HCT116 (cell line): ENCODE data around the gene HPCAL1. TPM values are rescaled to one million over a fixed set of nuclear protein-coding genes. Genes with fewer than 3 reads are reported as not detected.

Experiments used
- ATAC-seq: fragments of 200-7000 bp; cut with Tn5 transposase; 2 replicates; pipeline ENCODE4 v1.9.1; 2020; ENCODE audit warnings: mild to moderate bottlenecking, moderate library complexity
- BruUV-seq: library from RNA; stranded (reverse); fragments of 400-500 nt; replicated peaks from 2 replicates; lab custom pipeline; 2021; lab: Mats Ljungman, UMichigan
- CTCF ChIA-PET: fragments of 300-600 bp; sonication (Branson Sonifier 250); formaldehyde crosslinking; loops from one replicate; lab custom pipeline; 2021; ENCODE audit warnings: antibody characterized with exemption; lab: Charles Lee
- POLR2A ChIA-PET: fragments of 300-600, 350-600 bp; sonication (Branson Sonifier 250); formaldehyde crosslinking; loops from one replicate; lab custom pipeline; 2021; ENCODE audit warnings: antibody characterized with exemption; lab: Charles Lee
- RAD21 ChIA-PET, 2 experiments: fragments of 300-600 bp; sonication (Branson Sonifier 250); formaldehyde crosslinking; loops; one replicate each; lab custom pipeline; 2023; ENCODE audit warnings: low total read pairs in 2 of 2; ENCODE audit not compliant: uncharacterized antibody in 2 of 2, unreplicated experiment in 2 of 2, low non-redundant PET in 1 of 2; lab: Charles Lee
- DNase-seq: peaks from one replicate; pipeline ENCODE4 v3.0.0-alpha.2; 2010; ENCODE audit warnings: low read depth, low spot score
- H2AFZ ChIP-seq: fragments of 200-600 bp; shearing (Covaris generic), sonication (generic); 2 replicates; pipeline ENCODE4 v1.6.1; 2017; ENCODE audit warnings: low read depth, mixed run types, mixed read lengths, antibody characterized with exemption, low read length; ENCODE audit not compliant: poor library complexity, severe bottlenecking
- H3K27ac ChIP-seq: 2 replicates; pipeline ENCODE4 v1.5.1; 2012; ENCODE audit warnings: low read depth, low read length
- H3K27me3 ChIP-seq: fragments of 200-600 bp; sonication (generic); 2 replicates; pipeline ENCODE4 v1.6.1; 2016; ENCODE audit warnings: mixed run types, low read length, mixed read lengths; ENCODE audit not compliant: insufficient read depth
- H3K36me3 ChIP-seq, 2 experiments: fragments of 200-500 bp in 1 of 2; fragments of 200-600 bp in 1 of 2; sonication (Bioruptor generic) in 1 of 2; sonication (generic) in 1 of 2; 2 replicates each; pipeline versions ENCODE4 v1.5.1 to v1.6.1; 2014 to 2016; ENCODE audit warnings: low read length in 2 of 2, inconsistent platforms in 1 of 2, mixed read lengths in 1 of 2, mixed run types in 1 of 2; ENCODE audit not compliant: insufficient read depth in 2 of 2, control insufficient read depth in 1 of 2
- H3K4me1 ChIP-seq, 2 experiments: fragments of 200-600 bp in 1 of 2; sonication (generic) in 1 of 2; 2 replicates each; pipeline versions ENCODE4 v1.5.1 to v1.6.1; 2012 to 2017; ENCODE audit warnings: low read length in 2 of 2, inconsistent platforms in 1 of 2, mild to moderate bottlenecking in 1 of 2, mixed read lengths in 1 of 2, mixed run types in 1 of 2, moderate library complexity in 1 of 2; ENCODE audit not compliant: insufficient read depth in 2 of 2, control insufficient read depth in 1 of 2
- H3K4me2 ChIP-seq: fragments of 200-600 bp; sonication (generic); 2 replicates; pipeline ENCODE4 v1.6.1; 2017; ENCODE audit warnings: mixed run types, low read length, mixed read lengths
- H3K4me3 ChIP-seq, 2 experiments: fragments of 200-600 bp in 1 of 2; sonication (generic) in 1 of 2; replicated peaks in 1 of 2; 2 replicates each; pipeline ENCODE4 v1.5.1; 2011 to 2016; ENCODE audit warnings: low read length in 2 of 2, control low read depth in 1 of 2, low read depth in 1 of 2, mild to moderate bottlenecking in 1 of 2, mixed read lengths in 1 of 2, mixed run types in 1 of 2
- H3K79me2 ChIP-seq: fragments of 200-600 bp; sonication (generic); 2 replicates; pipeline ENCODE4 v1.6.1; 2017; ENCODE audit warnings: mild to moderate bottlenecking, mixed run types, low read length, moderate library complexity, mixed read lengths; ENCODE audit not compliant: insufficient read depth
- H3K9ac ChIP-seq: fragments of 200-600 bp; sonication (generic); 2 replicates; pipeline ENCODE4 v1.6.1; 2016; ENCODE audit warnings: low read length, mixed read lengths
- H3K9me2 ChIP-seq: fragments of 200-600 bp; sonication (generic), shearing (Covaris generic); 2 replicates; pipeline ENCODE4 v1.6.1; 2017; ENCODE audit warnings: mixed run types, mild to moderate bottlenecking, moderate library complexity; ENCODE audit not compliant: insufficient read depth
- H3K9me3 ChIP-seq, 2 experiments: fragments of 200-500 bp in 1 of 2; fragments of 200-600 bp in 1 of 2; sonication (Bioruptor generic) in 1 of 2; sonication (generic) in 1 of 2; 2 replicates each; pipeline ENCODE4 v1.6.1; 2014 to 2017; ENCODE audit warnings: low read length in 2 of 2, mixed read lengths in 2 of 2, inconsistent platforms in 1 of 2, low read depth in 1 of 2, mild to moderate bottlenecking in 1 of 2, mixed run types in 1 of 2, moderate library complexity in 1 of 2; ENCODE audit not compliant: control insufficient read depth in 1 of 2, insufficient read depth in 1 of 2
- H4K20me1 ChIP-seq: fragments of 200-600 bp; sonication (generic), shearing (Covaris generic); 2 replicates; pipeline ENCODE4 v1.6.1; 2017; ENCODE audit warnings: mixed run types, mild to moderate bottlenecking, moderate library complexity; ENCODE audit not compliant: insufficient read depth
- CBX3 ChIP-seq: IDR thresholded peaks from 2 replicates; pipeline ENCODE4 v1.6.1; 2012; ENCODE audit warnings: low read depth
- EGR1 ChIP-seq: IDR thresholded peaks from 2 replicates; pipeline ENCODE4 v1.6.1; 2012; ENCODE audit warnings: low read depth
- EZH2phosphoT487 ChIP-seq: fragments of 200-600 bp; IDR thresholded peaks from 2 replicates; pipeline ENCODE4 v1.6.1; 2018; ENCODE audit warnings: antibody characterized with exemption, borderline replicate concordance
- FOSL1 ChIP-seq: IDR thresholded peaks from 2 replicates; pipeline ENCODE4 v1.6.1; 2012; ENCODE audit warnings: low read depth
- JUND ChIP-seq: IDR thresholded peaks from 2 replicates; pipeline ENCODE4 v1.6.1; 2012
- POLR2A ChIP-seq: IDR thresholded peaks from 2 replicates; pipeline ENCODE4 v1.7.0; 2011; ENCODE audit warnings: borderline replicate concordance; ENCODE audit not compliant: insufficient read depth, insufficient read length; ENCODE audit errors: extremely low read depth
- POLR2AphosphoS5 ChIP-seq: IDR thresholded peaks from 2 replicates; pipeline ENCODE4 v1.6.1; 2011; ENCODE audit warnings: mild to moderate bottlenecking, low read depth, low read length, moderate library complexity
- RAD21 ChIP-seq: IDR thresholded peaks from 2 replicates; pipeline ENCODE4 v1.6.1; 2012; ENCODE audit warnings: low read depth, mild to moderate bottlenecking
- SIN3A ChIP-seq: IDR thresholded peaks from 2 replicates; pipeline ENCODE4 v1.6.1; 2012; ENCODE audit warnings: low read depth
- TCF7L2 ChIP-seq: IDR thresholded peaks from 2 replicates; pipeline ENCODE4 v1.7.0; 2011; ENCODE audit warnings: borderline replicate concordance, inconsistent platforms; ENCODE audit not compliant: insufficient read depth, insufficient read length; ENCODE audit errors: extremely low read depth
- intact Hi-C: fragments of 100-400 bp; cut with micrococcal nuclease; formaldehyde crosslinking; loops from 2 replicates; pipeline ENCODE4 v1.10.0; 2022
- total RNA-seq: library from RNA; stranded (reverse); gene quantifications from one replicate; pipeline ENCODE4 v1.2.1, GENCODE V29; 2021; ENCODE audit not compliant: unreplicated experiment
- TF ChIP-seq, protein P1 (sequence below): IDR thresholded peaks from 2 replicates; pipeline ENCODE4 v1.6.1; 2012
- TF ChIP-seq, protein P2 (sequence below), 3 experiments: fragments of 200-600 bp in 1 of 3; sonication (generic) in 1 of 3; IDR thresholded peaks in 2 of 3; conservative IDR thresholded peaks in 1 of 3; 2 replicates each; pipeline ENCODE4 v1.5.1; 2012 to 2017; ENCODE audit warnings: low read depth in 2 of 3, low read length in 2 of 3, antibody characterized with exemption in 1 of 3, borderline replicate concordance in 1 of 3, control low read depth in 1 of 3, mild to moderate bottlenecking in 1 of 3, mixed read lengths in 1 of 3, mixed run types in 1 of 3, moderate library complexity in 1 of 3; ENCODE audit not compliant: insufficient read depth in 1 of 3

HPCAL1 gene
- total RNA-seq, 1 experiment from 2014 or later = 111 TPM

DNA sequence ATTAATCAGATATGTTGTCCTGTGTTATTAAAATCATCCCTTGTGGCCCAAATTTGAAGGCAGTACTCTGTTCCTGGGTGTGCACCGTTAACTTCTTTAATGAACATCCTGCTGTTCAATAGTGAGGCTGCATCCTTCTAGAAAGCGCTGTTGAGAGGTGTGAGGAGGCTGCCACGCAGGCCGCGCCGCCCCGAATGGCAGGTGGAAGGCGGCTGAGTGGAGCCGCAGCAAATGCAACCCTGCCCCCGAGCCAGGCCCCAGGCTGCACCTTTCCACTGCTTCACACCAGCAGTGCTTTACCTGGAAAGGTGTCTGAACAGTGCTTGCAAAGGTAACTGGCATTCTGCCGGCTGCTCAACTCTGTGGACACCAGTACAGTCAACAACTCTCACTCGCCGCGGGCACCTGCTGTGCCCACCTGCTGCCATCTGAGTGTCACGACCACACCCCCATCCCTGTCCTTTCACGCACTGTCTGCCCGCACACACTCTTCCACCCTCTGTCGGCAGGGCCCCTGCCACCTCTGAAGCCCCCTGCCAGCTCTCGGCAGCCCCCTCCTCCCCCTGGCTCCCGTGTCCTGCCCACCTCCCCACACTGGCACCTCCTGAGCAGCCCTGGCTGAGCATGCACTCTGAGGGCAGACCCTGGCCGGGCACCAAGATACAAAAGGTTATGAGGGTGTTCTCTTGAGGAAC, 74.5 kb downstream of the HPCAL1 start:
- H3K9ac ChIP-seq = no peak overlapping the region
- H3K79me2 ChIP-seq = peaks cover 67% of the 10 kb centered on the region
- no peaks in the 10 kb centered on the region for H3K27me3 ChIP-seq
- DNase-seq (no peak), ATAC-seq (no peak)
- TF ChIP-seq, protein P1, sequence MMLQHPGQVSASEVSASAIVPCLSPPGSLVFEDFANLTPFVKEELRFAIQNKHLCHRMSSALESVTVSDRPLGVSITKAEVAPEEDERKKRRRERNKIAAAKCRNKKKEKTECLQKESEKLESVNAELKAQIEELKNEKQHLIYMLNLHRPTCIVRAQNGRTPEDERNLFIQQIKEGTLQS = no peak
- 0 out of 2 replicates have a peak, but pooled peaks have one; percentile 22 for TF ChIP-seq POLR2AphosphoS5
- ChIA-PET RAD21 (no interaction called here), CTCF (no interaction called here), POLR2A (no interaction called here)
- H3K9me2 ChIP-seq = no peaks in the 10 kb centered on the region
- H3K9me3 ChIP-seq = no peaks in the 10 kb centered on the region
- intact Hi-C loops = no loop called here
- no peaks in the 10 kb centered on the region for H3K4me1 ChIP-seq
- H3K27ac ChIP-seq = no peak overlapping the region
- no peaks in the 10 kb centered on the region for H3K36me3 ChIP-seq
- H3K4me3 ChIP-seq = no peak overlapping the region
- no peak overlapping the region for H2AFZ ChIP-seq
- no TSS peak for BruUV-seq
- no peaks in the 10 kb centered on the region for H4K20me1 ChIP-seq
- no peak overlapping the region for H3K4me2 ChIP-seq

DNA sequence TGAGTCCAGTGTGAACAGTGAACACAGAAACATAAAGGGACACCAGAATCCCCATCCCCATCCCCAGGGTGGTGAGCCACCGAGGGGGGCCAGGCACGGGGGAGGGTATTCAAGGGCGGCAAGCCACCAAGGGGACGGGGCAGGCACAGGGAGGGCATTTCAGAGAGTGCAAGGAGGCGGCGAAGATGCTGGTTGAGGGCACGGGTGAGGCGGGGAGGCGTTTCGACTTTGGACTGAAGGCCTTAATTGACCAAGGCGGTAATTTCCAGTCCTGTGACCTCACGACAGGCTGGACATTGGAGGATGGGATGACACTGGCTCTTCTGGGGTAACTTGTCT, 75.0 kb downstream of the HPCAL1 start:
- POLR2A ChIA-PET = no interaction called here
- CTCF ChIA-PET = no interaction called here

More for the DNA sequence above, 75.0 kb downstream of the HPCAL1 start:
- Histone ChIP-seq H3K4me3 (no peak overlapping the region), H3K9ac (no peak overlapping the region), H3K27me3 (no peaks in the 10 kb centered on the region), H3K36me3 (no peaks in the 10 kb centered on the region), H3K4me2 (no peak overlapping the region), H2AFZ (no peak overlapping the region), H3K79me2 (peaks cover 64% of the 10 kb centered on the region), H3K9me2 (no peaks in the 10 kb centered on the region), H4K20me1 (no peaks in the 10 kb centered on the region), H3K4me1 (no peaks in the 10 kb centered on the region; a peak in 1 of 4 replicates), H3K27ac (no peak overlapping the region), H3K9me3 (no peaks in the 10 kb centered on the region)
- DNase-seq (no peak), ATAC-seq (no peak)
- intact Hi-C loops = no loop called here
- RAD21 ChIA-PET = no interaction called here
- TF ChIP-seq CBX3 (no peak), TCF7L2 (no peak), EGR1 (no peak), FOSL1 (no peak), JUND (no peak), SIN3A (no peak), POLR2A (no peak), RAD21 (no peak), EZH2phosphoT487 (no peak)
- TF ChIP-seq, protein P2, sequence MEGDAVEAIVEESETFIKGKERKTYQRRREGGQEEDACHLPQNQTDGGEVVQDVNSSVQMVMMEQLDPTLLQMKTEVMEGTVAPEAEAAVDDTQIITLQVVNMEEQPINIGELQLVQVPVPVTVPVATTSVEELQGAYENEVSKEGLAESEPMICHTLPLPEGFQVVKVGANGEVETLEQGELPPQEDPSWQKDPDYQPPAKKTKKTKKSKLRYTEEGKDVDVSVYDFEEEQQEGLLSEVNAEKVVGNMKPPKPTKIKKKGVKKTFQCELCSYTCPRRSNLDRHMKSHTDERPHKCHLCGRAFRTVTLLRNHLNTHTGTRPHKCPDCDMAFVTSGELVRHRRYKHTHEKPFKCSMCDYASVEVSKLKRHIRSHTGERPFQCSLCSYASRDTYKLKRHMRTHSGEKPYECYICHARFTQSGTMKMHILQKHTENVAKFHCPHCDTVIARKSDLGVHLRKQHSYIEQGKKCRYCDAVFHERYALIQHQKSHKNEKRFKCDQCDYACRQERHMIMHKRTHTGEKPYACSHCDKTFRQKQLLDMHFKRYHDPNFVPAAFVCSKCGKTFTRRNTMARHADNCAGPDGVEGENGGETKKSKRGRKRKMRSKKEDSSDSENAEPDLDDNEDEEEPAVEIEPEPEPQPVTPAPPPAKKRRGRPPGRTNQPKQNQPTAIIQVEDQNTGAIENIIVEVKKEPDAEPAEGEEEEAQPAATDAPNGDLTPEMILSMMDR (IDR thresholded peaks at IDR 0.05 in 2 of 3, conservative IDR thresholded peaks at IDR 0.05 in 1 of 3; ENCODE audit: borderline replicate concordance in 1 of 3, insufficient read depth in 1 of 3, low read depth in 2 of 3, low read length in 2 of 3) = no peak
- BruUV-seq = no TSS peak
